Panc1 (cell line): ENCODE results near the gene CFAP210. TPM values are rescaled to one million over a fixed set of nuclear protein-coding genes. Genes with fewer than 3 reads are reported as not detected.

Experiments
- ATAC-seq: fragments of 200-7000 bp; cut with Tn5 transposase; 2 replicates; pipeline ENCODE4 v1.9.1; 2020; ENCODE audit warnings: mild to moderate bottlenecking, moderate library complexity
- BruUV-seq: library from RNA; stranded (reverse); fragments of 400-500 nt; replicated peaks from 2 replicates; lab custom pipeline; 2021; lab: Mats Ljungman, UMichigan
- CTCF ChIA-PET: fragments of 300-600 bp; sonication (Branson Sonifier 250); formaldehyde crosslinking; loops from one replicate; lab custom pipeline; 2022; ENCODE audit warnings: antibody characterized with exemption; lab: Charles Lee
- POLR2A ChIA-PET: fragments of 300-600 bp; sonication (Branson Sonifier 250); formaldehyde crosslinking; loops from one replicate; lab custom pipeline; 2022; ENCODE audit warnings: antibody characterized with exemption; lab: Charles Lee
- DNase-seq: peaks from one replicate; pipeline ENCODE4 v3.0.0-alpha.2; 2010; ENCODE audit warnings: low read depth, low spot score
- H3K27ac ChIP-seq: 2 replicates; pipeline ENCODE4 v1.5.1; 2011; ENCODE audit warnings: mild to moderate bottlenecking, low read length, inconsistent platforms
- H3K27me3 ChIP-seq: fragments of 200-500 bp; sonication (Bioruptor generic); 2 replicates; pipeline ENCODE4 v1.6.0; 2014; ENCODE audit warnings: low read length, inconsistent platforms; ENCODE audit not compliant: control insufficient read depth, insufficient read depth
- H3K36me3 ChIP-seq: fragments of 200-500 bp; sonication (Bioruptor generic); 2 replicates; pipeline ENCODE4 v1.5.1; 2014; ENCODE audit warnings: inconsistent platforms, mild to moderate bottlenecking, low read length, moderate library complexity; ENCODE audit not compliant: control insufficient read depth, insufficient read depth
- H3K4me1 ChIP-seq: 2 replicates; pipeline ENCODE4 v1.5.1; 2011; ENCODE audit warnings: inconsistent platforms, mild to moderate bottlenecking, low read length, moderate library complexity; ENCODE audit not compliant: control insufficient read depth, insufficient read depth
- H3K4me3 ChIP-seq, 2 experiments: 2 replicates each; pipeline ENCODE4 v1.5.1; 2011 to 2012; ENCODE audit warnings: low read depth in 2 of 2, low read length in 2 of 2, mild to moderate bottlenecking in 2 of 2, inconsistent platforms in 1 of 2, moderate library complexity in 1 of 2
- H3K9me3 ChIP-seq: fragments of 200-500 bp; sonication (Bioruptor generic); 2 replicates; pipeline ENCODE4 v1.5.1; 2014; ENCODE audit warnings: low read depth, mild to moderate bottlenecking, inconsistent platforms, low read length, moderate library complexity; ENCODE audit not compliant: control insufficient read depth, insufficient read depth
- CTCF ChIP-seq: fragments of 450-650 bp; IDR thresholded peaks from 2 replicates; pipeline ENCODE4 v1.5.1; 2017; ENCODE audit warnings: mild to moderate bottlenecking
- POLR2AphosphoS5 ChIP-seq: IDR thresholded peaks from 2 replicates; pipeline ENCODE4 v1.6.1; 2012; ENCODE audit warnings: mild to moderate bottlenecking, low read depth, low read length, moderate library complexity
- REST ChIP-seq, 2 experiments: IDR thresholded peaks; 2 replicates each; pipeline ENCODE4 v1.6.1; 2011 to 2012; ENCODE audit warnings: low read depth in 2 of 2, control low read depth in 1 of 2, low read length in 1 of 2, mild to moderate bottlenecking in 1 of 2, moderate library complexity in 1 of 2; ENCODE audit not compliant: insufficient read depth in 1 of 2
- SIN3A ChIP-seq: IDR thresholded peaks from 2 replicates; pipeline ENCODE4 v1.6.1; 2012; ENCODE audit warnings: low read depth, mild to moderate bottlenecking, low read length, moderate library complexity, borderline replicate concordance; ENCODE audit not compliant: insufficient read depth
- TCF7L2 ChIP-seq: IDR thresholded peaks from 2 replicates; pipeline ENCODE4 v1.6.1; 2011; ENCODE audit warnings: mild to moderate bottlenecking, low read depth, low read length, inconsistent platforms
- in situ Hi-C: cut with HindIII; loops from 2 replicates; pipeline ENCODE4 v1.10.0; 2016; ENCODE audit warnings: low sequenced_read_pairs, low pct_unique_long_range_greater_than_20kb
- intact Hi-C: fragments of 100-400 bp; cut with micrococcal nuclease; formaldehyde crosslinking; loops from one replicate; pipeline ENCODE4 v1.10.0; 2022; ENCODE audit not compliant: unreplicated experiment
- total RNA-seq: library from RNA; stranded (reverse); gene quantifications from one replicate; pipeline ENCODE4 v1.2.1, GENCODE V29; 2021; ENCODE audit not compliant: unreplicated experiment

Gene CFAP210
- total RNA-seq, 1 experiment from 2014 or later: 0.23 TPM

GRCh38 chr2:169732075-169732474 lies 37.9 kb upstream of the CFAP210 start:
- Histone ChIP-seq H3K27me3 (no peaks in the 10 kb centered on the region), H3K9me3 (no peaks in the 10 kb centered on the region), H3K27ac (no peak overlapping the region), H3K4me3 (no peak overlapping the region), H3K4me1 (peaks cover 17% of the 10 kb centered on the region; the same call in 1 of the 2 replicates), H3K36me3 (peaks cover 2% of the 10 kb centered on the region; the same call in 1 of the 2 replicates)
- CTCF ChIA-PET: no interaction called here
- in situ Hi-C loops (no loop called here), intact Hi-C loops (no loop called here)
- no peak for DNase-seq
- BruUV-seq: no TSS peak
- POLR2A ChIA-PET: no interaction called here
- no peak for TF ChIP-seq REST (IDR thresholded peaks at IDR 0.05; ENCODE audit: insufficient read depth in 1 of 2, low read depth in 2 of 2, low read length in 1 of 2)
- no peak for TF ChIP-seq CTCF
- TF ChIP-seq SIN3A: no peak
- no peak for ATAC-seq

- TF ChIP-seq POLR2AphosphoS5 (no peak), CTCF (no peak), SIN3A (no peak), TCF7L2 (no peak), REST (IDR thresholded peaks at IDR 0.05; ENCODE audit: insufficient read depth in 1 of 2, low read depth in 2 of 2, low read length in 1 of 2) (no peak)
- ATAC-seq (no peak), DNase-seq (no peak)
- Histone ChIP-seq H3K4me3 (no peak overlapping the region), H3K27ac (no peak overlapping the region), H3K4me1 (no peaks in the 10 kb centered on the region), H3K27me3 (no peaks in the 10 kb centered on the region), H3K36me3 (no peaks in the 10 kb centered on the region; the same call in 1 of the 2 replicates), H3K9me3 (no peaks in the 10 kb centered on the region)
- BruUV-seq: no TSS peak
- in situ Hi-C loops (no loop called here), intact Hi-C loops (no loop called here)
- ChIA-PET CTCF (no interaction called here), POLR2A (no interaction called here)
These were observed 35.0 kb upstream of the CFAP210 start for GRCh38 chr2:169729274-169729605.
